Measurements from ENCODE around the gene EML4. TPM values are rescaled to one million over a fixed set of nuclear protein-coding genes. Genes with fewer than 3 reads are reported as not detected.

EML4 gene
- total RNA-seq, 4 donors from 2014 or later = 3.0 to 5.0 (median 4.6) TPM

DNA sequence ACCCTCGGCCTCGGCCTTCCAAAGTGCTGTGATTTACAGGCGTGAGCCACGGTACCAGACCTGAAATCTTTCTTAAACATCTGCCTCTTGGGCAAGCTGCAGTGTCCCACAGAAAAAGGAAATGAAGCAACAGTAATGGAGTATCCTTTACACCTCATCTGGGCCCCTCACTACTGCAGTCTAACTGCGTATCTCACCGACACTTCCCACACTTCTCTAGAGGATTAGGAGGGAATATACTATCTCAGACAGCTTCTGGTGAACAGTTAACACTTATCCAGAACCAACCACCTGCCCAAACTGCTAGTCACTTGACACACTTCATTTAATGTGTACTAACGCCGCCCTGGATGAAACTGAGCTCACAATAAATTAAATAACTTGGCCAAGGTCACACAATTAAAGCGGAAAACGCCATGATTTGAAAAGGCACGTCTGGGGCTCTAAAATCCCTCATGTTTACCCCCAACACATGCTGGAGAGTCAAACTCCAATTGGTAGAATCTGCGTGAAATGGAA lies 190.9 kb downstream of the EML4 start:
- in situ Hi-C loops (cut with MboI; ENCODE audit: low sequenced_read_pairs in 4 of 4) = loop anchor here (5.0 to 25.0 kb wide), 6 partner anchors 255 to 515 kb away; no protein-coding TSS in a partner anchor
- ATAC-seq (peak; percentile 18 to 31), DNase-seq (peak in 1 of 2 donors; percentile 21)
- Histone ChIP-seq H3K27ac (peak overlapping the region; percentile 97 to 99 (median 98)), H3K36me3 (no peaks in the 10 kb centered on the region), H3K27me3 (no peaks in the 10 kb centered on the region), H3K4me1 (peaks cover 35 to 36% of the 10 kb centered on the region in 2 donors), H3K4me3 (peak overlapping the region; percentile 86 to 99 (median 97)), H3K9me3 (no peaks in the 10 kb centered on the region)
- intact Hi-C loops (cut with DNase I; ENCODE audit: low total_unique reads) = loop anchor here (2.0 to 5.0 kb wide), 4 partner anchors 191 to 519 kb away; partner anchors contain the start of genes EML4 and PKDCC
- TF ChIP-seq, protein P1, sequence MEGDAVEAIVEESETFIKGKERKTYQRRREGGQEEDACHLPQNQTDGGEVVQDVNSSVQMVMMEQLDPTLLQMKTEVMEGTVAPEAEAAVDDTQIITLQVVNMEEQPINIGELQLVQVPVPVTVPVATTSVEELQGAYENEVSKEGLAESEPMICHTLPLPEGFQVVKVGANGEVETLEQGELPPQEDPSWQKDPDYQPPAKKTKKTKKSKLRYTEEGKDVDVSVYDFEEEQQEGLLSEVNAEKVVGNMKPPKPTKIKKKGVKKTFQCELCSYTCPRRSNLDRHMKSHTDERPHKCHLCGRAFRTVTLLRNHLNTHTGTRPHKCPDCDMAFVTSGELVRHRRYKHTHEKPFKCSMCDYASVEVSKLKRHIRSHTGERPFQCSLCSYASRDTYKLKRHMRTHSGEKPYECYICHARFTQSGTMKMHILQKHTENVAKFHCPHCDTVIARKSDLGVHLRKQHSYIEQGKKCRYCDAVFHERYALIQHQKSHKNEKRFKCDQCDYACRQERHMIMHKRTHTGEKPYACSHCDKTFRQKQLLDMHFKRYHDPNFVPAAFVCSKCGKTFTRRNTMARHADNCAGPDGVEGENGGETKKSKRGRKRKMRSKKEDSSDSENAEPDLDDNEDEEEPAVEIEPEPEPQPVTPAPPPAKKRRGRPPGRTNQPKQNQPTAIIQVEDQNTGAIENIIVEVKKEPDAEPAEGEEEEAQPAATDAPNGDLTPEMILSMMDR (IDR thresholded peaks at IDR 0.05 in 4 of 5, conservative IDR thresholded peaks at IDR 0.05 in 1 of 5) = no peak
- peak in 1 of 2 donors; percentile 24 for TF ChIP-seq POLR2A (IDR thresholded peaks at IDR 0.05)

DNA sequence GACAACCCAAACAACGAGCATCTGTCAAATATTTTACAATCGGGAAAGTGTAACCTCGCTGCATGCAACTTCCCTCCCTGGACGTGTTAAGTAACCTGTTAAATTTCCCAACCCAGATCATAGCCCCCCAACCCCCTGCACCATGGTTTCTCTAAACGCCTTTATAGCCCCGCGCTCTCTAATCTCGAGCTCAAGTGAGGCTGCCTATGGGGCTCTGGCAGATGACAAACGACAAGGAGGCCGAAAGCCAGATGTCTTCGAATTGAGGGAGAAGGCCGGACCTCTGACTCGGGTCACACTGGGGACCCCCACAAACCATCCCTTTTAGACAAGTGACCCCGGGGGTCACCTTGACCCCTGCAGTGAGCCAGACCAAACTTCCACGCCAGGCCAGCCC lies 191.3 kb downstream of the EML4 start:
- H3K27me3 ChIP-seq = no peaks in the 10 kb centered on the region
- peak overlapping the region; percentile 86 to 99 (median 97) for H3K4me3 ChIP-seq
- in situ Hi-C loops (cut with MboI; ENCODE audit: low sequenced_read_pairs in 4 of 4) = loop anchor here (5.0 to 25.0 kb wide), 6 partner anchors 256 to 516 kb away; no protein-coding TSS in a partner anchor
- H3K9me3 ChIP-seq = no peaks in the 10 kb centered on the region
- intact Hi-C loops (cut with DNase I; ENCODE audit: low total_unique reads) = loop anchor here (2.0 to 5.0 kb wide), 4 partner anchors 192 to 520 kb away; partner anchors contain the start of genes EML4 and PKDCC
- no peak for DNase-seq
- H3K36me3 ChIP-seq = no peaks in the 10 kb centered on the region
- no peak for TF ChIP-seq POLR2A (IDR thresholded peaks at IDR 0.05)
- TF ChIP-seq, protein P1 (IDR thresholded peaks at IDR 0.05 in 4 of 5, conservative IDR thresholded peaks at IDR 0.05 in 1 of 5) = no peak
- H3K4me1 ChIP-seq = peaks cover 31 to 36% of the 10 kb centered on the region in 2 donors
- ATAC-seq = peak; percentile 15 to 18
- H3K27ac ChIP-seq = peak overlapping the region; percentile 97 to 99 (median 98)

DNA sequence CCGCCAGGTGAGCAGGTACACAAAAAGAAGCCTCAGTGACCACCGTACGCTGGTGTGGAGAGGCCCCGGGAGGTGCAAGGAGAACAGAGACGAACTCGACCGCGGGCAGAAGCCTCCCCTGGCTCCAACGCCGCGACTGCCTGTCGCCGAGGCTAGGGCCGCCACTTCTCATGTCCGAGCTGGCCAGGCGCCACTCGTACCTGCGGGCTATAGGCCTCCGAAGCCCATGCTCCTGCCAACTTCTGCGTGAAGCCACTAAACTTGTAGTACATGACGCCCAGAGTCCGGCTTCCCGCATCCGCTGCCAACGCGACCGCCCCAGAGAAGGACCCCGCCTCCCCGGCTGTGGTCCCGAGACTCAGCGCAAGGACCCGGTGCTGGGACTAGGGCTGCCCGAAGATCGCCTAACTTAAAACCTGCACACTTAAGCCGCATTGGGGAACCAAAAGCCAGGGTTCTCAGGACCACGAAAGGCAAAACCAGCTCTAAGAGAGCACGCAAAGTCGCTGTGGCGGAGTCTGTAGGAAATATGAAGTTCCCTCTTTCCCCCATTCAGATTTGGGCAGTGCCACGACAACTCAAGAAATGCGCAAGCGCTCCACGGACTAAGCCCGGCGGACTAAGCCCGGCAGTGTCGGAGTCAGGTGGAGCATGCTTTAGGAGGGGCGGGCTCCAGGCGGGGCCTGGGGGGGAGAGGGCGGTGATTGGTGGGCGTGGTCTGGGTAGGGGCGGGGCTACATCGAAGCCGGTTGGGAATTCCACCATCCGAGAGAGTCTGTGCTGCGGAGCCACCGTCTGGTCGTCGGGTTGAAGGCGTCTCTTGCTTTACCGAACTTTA lies 192.0 kb downstream of the EML4 start, which contains the start of gene COX7A2L:
Gene COX7A2L, minus strand, starts transcription at position 328 of the 838 bp plus-strand sequence. Its CDS starts 56 bp downstream, at position 272.
- TF ChIP-seq, protein P1 (IDR thresholded peaks at IDR 0.05 in 4 of 5, conservative IDR thresholded peaks at IDR 0.05 in 1 of 5) = peak in 3 of 5 experiments; percentile 3 to 58 (median 43)
- peak; percentile 85 to 91 for TF ChIP-seq POLR2A (IDR thresholded peaks at IDR 0.05)
- Histone ChIP-seq H3K36me3 (no peaks in the 10 kb centered on the region), H3K27ac (peak within 1 kb of the TSS; percentile 97 to 99 (median 98)), H3K9me3 (no peaks in the 10 kb centered on the region), H3K4me1 (peaks cover 31 to 36% of the 10 kb centered on the region in 2 donors), H3K27me3 (no peaks in the 10 kb centered on the region), H3K4me3 (peak within 1 kb of the TSS; percentile 86 to 99 (median 97))
- DNase-seq = peak; percentile 96
- in situ Hi-C loops (cut with MboI; ENCODE audit: low sequenced_read_pairs in 4 of 4) = loop anchor here (5.0 to 25.0 kb wide), 6 partner anchors 256 to 516 kb away; no protein-coding TSS in a partner anchor
- peak; percentile 95 to 97 for ATAC-seq
- intact Hi-C loops (cut with DNase I; ENCODE audit: low total_unique reads) = loop anchor here (1.0 to 5.0 kb wide), 6 partner anchors 192 to 520 kb away; partner anchors contain the start of genes EML4 and PKDCC

DNA sequence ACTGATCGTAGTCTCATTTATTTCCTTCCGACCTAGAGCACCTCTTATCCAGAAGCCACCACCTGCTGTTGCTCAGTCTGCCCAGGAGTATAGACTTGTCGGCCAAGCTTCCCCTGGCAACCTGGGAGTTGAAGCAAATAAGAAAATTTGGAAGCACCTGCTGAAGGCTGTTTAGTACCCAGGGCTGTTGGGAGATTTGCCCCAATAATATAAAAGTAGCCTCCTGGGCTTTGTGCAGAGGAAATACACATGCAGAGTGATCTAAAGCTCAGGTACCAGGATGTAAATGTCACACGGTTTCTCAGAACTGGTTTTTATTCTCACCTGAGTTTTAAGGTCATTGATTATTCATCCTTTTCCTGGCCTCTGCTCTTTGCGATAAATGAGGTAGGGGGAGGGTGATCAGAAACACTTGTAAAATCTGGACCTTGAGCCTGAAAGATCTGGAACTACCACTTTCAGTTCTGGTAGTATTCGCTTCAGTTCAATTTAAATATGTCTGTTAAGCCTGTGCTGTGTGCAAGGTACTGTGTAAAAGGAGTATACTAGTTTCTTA lies 192.7 kb downstream of the EML4 start:
- no peak for TF ChIP-seq POLR2A (IDR thresholded peaks at IDR 0.05)
- TF ChIP-seq, protein P1 (IDR thresholded peaks at IDR 0.05 in 4 of 5, conservative IDR thresholded peaks at IDR 0.05 in 1 of 5) = peak in 1 of 5 experiments; percentile 6
- intact Hi-C loops (cut with DNase I; ENCODE audit: low total_unique reads) = loop anchor here (1.0 to 5.0 kb wide), 6 partner anchors 193 to 521 kb away; partner anchors contain the start of genes EML4 and PKDCC
- Histone ChIP-seq H3K27ac (peak overlapping the region; percentile 97 to 99 (median 98)), H3K4me1 (peaks cover 31 to 36% of the 10 kb centered on the region in 2 donors), H3K9me3 (no peaks in the 10 kb centered on the region), H3K4me3 (peak overlapping the region; percentile 61 to 99 (median 97)), H3K36me3 (no peaks in the 10 kb centered on the region), H3K27me3 (no peaks in the 10 kb centered on the region)
- in situ Hi-C loops (cut with MboI; ENCODE audit: low sequenced_read_pairs in 4 of 4) = loop anchor here (5.0 to 25.0 kb wide), 6 partner anchors 257 to 517 kb away; no protein-coding TSS in a partner anchor
- DNase-seq = no peak
- ATAC-seq = no peak

Measured in gastrocnemius medialis (tissue), 4 donors.